Right lobe of liver (tissue), 6 donors: Measurements from ENCODE around the gene SLX4. TPM values are rescaled to one million over a fixed set of nuclear protein-coding genes. Genes with fewer than 3 reads are reported as not detected.

Experiments
- ATAC-seq, 4 donors: fragments of 200-7000 bp; cut with Tn5 transposase; one replicate each; pipeline ENCODE4 v1.9.1; 2020; ENCODE audit warnings: mild to moderate bottlenecking in 4 of 4, moderate library complexity in 4 of 4
- DNase-seq, 3 donors: peaks; one replicate each; pipeline ENCODE4 v3.0.0-alpha.2; 2020
- H3K27ac ChIP-seq, 3 donors: fragments of 200-600 bp; one replicate each; pipeline ENCODE4 v1.8.0; 2022
- H3K27me3 ChIP-seq, 2 donors: fragments of 200-600 bp; one replicate each; pipeline ENCODE4 v1.8.0; 2022
- H3K36me3 ChIP-seq, 4 donors: fragments of 200-600 bp; sonication (generic) in 1 of 4; one replicate each; pipeline versions ENCODE4 v1.5.1 to v1.8.0; 2017 to 2022; ENCODE audit warnings: control low read depth in 1 of 4
- H3K4me1 ChIP-seq, 4 donors: fragments of 200-600 bp; sonication (generic) in 1 of 4; one replicate each; pipeline versions ENCODE4 v1.5.1 to v1.8.0; 2017 to 2022; ENCODE audit warnings: control low read depth in 1 of 4
- H3K4me3 ChIP-seq, 3 donors: fragments of 200-600 bp; one replicate each; pipeline ENCODE4 v1.8.0; 2022
- H3K9me3 ChIP-seq, 4 donors: fragments of 200-600 bp; sonication (generic) in 1 of 4; one replicate each; pipeline versions ENCODE4 v1.5.1 to v1.8.0; 2017 to 2022; ENCODE audit warnings: control low read depth in 1 of 4
- POLR2A ChIP-seq: fragments of 450-650 bp; IDR thresholded peaks from one replicate; pipeline ENCODE4 v1.6.1; 2017; ENCODE audit warnings: antibody characterized with exemption, mild to moderate bottlenecking
- WGBS: methylation state at CpG from one replicate; pipeline ENCODE4 v1.1.6; 2018; ENCODE audit warnings: low coverage, low lambda C conversion rate; ENCODE audit not compliant: insufficient coverage; ENCODE audit errors: missing lambda C conversion rate; 5-methylcytosine and 5-hydroxymethylcytosine counted together
- intact Hi-C, 2 donors: fragments of 100-400 bp; cut with DNase I; formaldehyde crosslinking; loops; one replicate each; pipeline versions ENCODE4 v1.11.2 to v1.14.1; 2022
- total RNA-seq, 6 experiments: library from RNA; depleted of rRNA in 2 of 6; stranded (reverse); fragments of >200 nt in 2 of 6; fragmentation: NEBNext Ultra II Directional in 3 of 6; extraction: Animal tissue kit (Norgen Biotek cat#: 25700) in 3 of 6; gene quantifications; one replicate each; pipeline versions ENCODE4 v1.1.0 to v1.2.4, GENCODE V29; 2016 to 2023
- TF ChIP-seq, protein P1 (sequence below), 4 donors: fragments of 200-600 bp in 3 of 4; fragments of 450-650 bp in 1 of 4; IDR thresholded peaks; one replicate each; pipeline versions ENCODE4 v1.5.1 to v1.8.0; 2016 to 2022; ENCODE audit warnings: antibody characterized with exemption in 4 of 4, mild to moderate bottlenecking in 2 of 4
- donor health status: DM: no; HTN: yes; CAD: no.
- donor health status: DM: no; HTN: no; CAD: no.
- donor health status: DM: no; HTN: no; CAD: no.
- donor health status: DM: no; HTN: yes; CAD: no.
- donor health status: DM: no; HTN: yes; CAD: no.

The SLX4 gene
- total RNA-seq, 6 experiments from 2014 or later: 1.8 to 2.9 (median 2.2) TPM

- no peaks in the 10 kb centered on the region for H3K4me1 ChIP-seq
- H3K27me3 ChIP-seq: no peaks in the 10 kb centered on the region
- DNase-seq (no peak), ATAC-seq (no peak)
- WGBS: 92% methylated on average over 5 of the region's 7 CpGs
- intact Hi-C loops: no loop called here
- H3K36me3 ChIP-seq: no peaks in the 10 kb centered on the region
- no peak overlapping the region for H3K4me3 ChIP-seq
- no peaks in the 10 kb centered on the region for H3K9me3 ChIP-seq
- no peak for TF ChIP-seq POLR2A
- TF ChIP-seq, protein P1, sequence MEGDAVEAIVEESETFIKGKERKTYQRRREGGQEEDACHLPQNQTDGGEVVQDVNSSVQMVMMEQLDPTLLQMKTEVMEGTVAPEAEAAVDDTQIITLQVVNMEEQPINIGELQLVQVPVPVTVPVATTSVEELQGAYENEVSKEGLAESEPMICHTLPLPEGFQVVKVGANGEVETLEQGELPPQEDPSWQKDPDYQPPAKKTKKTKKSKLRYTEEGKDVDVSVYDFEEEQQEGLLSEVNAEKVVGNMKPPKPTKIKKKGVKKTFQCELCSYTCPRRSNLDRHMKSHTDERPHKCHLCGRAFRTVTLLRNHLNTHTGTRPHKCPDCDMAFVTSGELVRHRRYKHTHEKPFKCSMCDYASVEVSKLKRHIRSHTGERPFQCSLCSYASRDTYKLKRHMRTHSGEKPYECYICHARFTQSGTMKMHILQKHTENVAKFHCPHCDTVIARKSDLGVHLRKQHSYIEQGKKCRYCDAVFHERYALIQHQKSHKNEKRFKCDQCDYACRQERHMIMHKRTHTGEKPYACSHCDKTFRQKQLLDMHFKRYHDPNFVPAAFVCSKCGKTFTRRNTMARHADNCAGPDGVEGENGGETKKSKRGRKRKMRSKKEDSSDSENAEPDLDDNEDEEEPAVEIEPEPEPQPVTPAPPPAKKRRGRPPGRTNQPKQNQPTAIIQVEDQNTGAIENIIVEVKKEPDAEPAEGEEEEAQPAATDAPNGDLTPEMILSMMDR (IDR thresholded peaks at IDR 0.05): no peak
- H3K27ac ChIP-seq: no peak overlapping the region
Measured at GRCh38 chr16:3579776-3580175, 31.6 kb downstream of the SLX4 start.

GRCh38 chr16:3578610-3579551 is 32.5 kb downstream of the SLX4 start:
- Histone ChIP-seq H3K4me1 (no peaks in the 10 kb centered on the region), H3K9me3 (no peaks in the 10 kb centered on the region), H3K4me3 (no peak overlapping the region), H3K27ac (no peak overlapping the region), H3K36me3 (no peaks in the 10 kb centered on the region), H3K27me3 (no peaks in the 10 kb centered on the region)
- intact Hi-C loops: no loop called here
- TF ChIP-seq, protein P1 (IDR thresholded peaks at IDR 0.05): no peak
- no peak for TF ChIP-seq POLR2A
- ATAC-seq: peak; percentile 8 to 44 (median 30)
- WGBS: 24% methylated on average over 5 of the region's 20 CpGs
- DNase-seq: peak in 1 of 3 donors; percentile 43

DNA sequence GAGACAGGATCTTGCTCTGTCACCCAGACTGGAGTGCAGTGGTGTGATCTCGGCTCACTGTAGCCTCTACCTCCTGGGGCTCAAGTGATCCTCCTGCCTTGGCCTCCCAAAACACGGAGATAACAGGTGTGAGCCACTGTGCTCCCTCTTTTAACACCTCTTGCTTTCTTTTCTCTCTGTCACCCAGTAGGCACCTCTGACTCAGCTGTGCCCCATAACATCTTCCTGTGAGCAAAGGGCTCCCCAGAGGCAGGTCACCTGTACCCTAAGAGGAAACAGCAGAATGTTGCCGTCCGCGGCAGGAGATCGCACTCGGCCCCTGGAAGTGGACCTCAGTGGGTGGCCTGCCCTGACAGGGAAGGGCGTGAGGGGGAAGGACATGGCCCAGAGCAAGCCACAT is 33.3 kb downstream of the SLX4 start:
- no peak overlapping the region for H3K4me3 ChIP-seq
- H3K27me3 ChIP-seq: no peaks in the 10 kb centered on the region
- intact Hi-C loops: no loop called here
- DNase-seq: peak in 1 of 3 donors; percentile 40
- H3K36me3 ChIP-seq: no peaks in the 10 kb centered on the region
- TF ChIP-seq, protein P1 (IDR thresholded peaks at IDR 0.05): no peak
- no peak for TF ChIP-seq POLR2A
- no peaks in the 10 kb centered on the region for H3K9me3 ChIP-seq
- H3K27ac ChIP-seq: no peak overlapping the region
- no peaks in the 10 kb centered on the region for H3K4me1 ChIP-seq
- no peak for ATAC-seq
- WGBS: 67% methylated on average over 8 of the region's 8 CpGs

DNA sequence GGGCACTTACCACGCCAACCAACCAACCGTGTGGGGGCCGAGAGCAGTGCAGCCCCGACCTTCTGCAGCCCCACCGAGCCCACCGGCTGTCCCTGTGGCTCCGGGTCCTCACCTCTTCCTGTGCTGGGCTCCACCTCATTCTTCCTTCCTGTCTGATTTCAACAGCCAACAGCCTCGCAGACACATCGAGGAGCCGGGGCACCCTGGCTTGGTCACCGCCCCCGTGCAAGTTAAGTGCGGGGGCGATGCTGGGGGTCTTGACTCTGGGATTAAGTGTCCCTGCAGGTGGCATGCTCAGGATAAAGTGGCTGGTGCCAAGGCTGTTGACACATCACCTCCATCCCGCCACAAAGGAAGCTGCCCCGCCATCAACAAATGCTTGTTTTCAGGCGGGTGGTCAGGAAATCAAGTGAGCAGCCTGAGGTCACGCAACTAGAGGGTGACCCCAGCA is 34.1 kb downstream of the SLX4 start, which contains the start of gene NLRC3:
NLRC3 (minus strand) TSS at position 102 of the 451 bp plus-strand sequence. CDS start 12,367 bp downstream, outside the sequence.
- intact Hi-C loops: no loop called here
- DNase-seq (peak in 1 of 3 donors; percentile 42), ATAC-seq (peak; percentile 28 to 47 (median 40))
- Histone ChIP-seq H3K36me3 (no peaks in the 10 kb centered on the region), H3K4me1 (no peaks in the 10 kb centered on the region), H3K9me3 (no peaks in the 10 kb centered on the region), H3K27ac (peak within 1 kb of the TSS in 1 of 3 donors; percentile 16), H3K27me3 (no peaks in the 10 kb centered on the region), H3K4me3 (peak within 1 kb of the TSS in 2 of 3 donors; percentile 24 to 25)
- no peak for TF ChIP-seq POLR2A
- TF ChIP-seq, protein P1 (IDR thresholded peaks at IDR 0.05): no peak
- 33% methylated on average over 2 of the region's 18 CpGs for WGBS
